Activated naive CD8-positive, alpha-beta T cell treated with anti-CD3 and anti-CD28 coated beads, Interleukin-2, amount 50 U/mL, for 24 hours (primary cell): ENCODE data around the gene PPL.
A peak's percentile ranks its signal among the peaks of the same experiment; 100 is the strongest.
"Not testable (repeated sequence)": the region's sequence is repeated elsewhere in the genome, so short reads cannot be mapped to it uniquely, and the experiment has no call there.

Experiments
- ATAC-seq: fragments of 150-1000 bp; cut with Tn5 transposase; one replicate; pipeline ENCODE4 v1.10.0; 2021
- DNase-seq: peaks from one replicate; pipeline ENCODE4 v3.0.0; 2021
- H3K27ac Mint-ChIP-seq: one replicate; pipeline ENCODE4 v1.8.0; 2021; ENCODE audit warnings: mild to moderate bottlenecking, mixed read lengths
- H3K27me3 Mint-ChIP-seq: one replicate; pipeline ENCODE4 v1.8.0; 2021; ENCODE audit warnings: mixed read lengths
- H3K36me3 Mint-ChIP-seq: one replicate; pipeline ENCODE4 v1.8.0; 2021; ENCODE audit warnings: low read depth, mixed read lengths
- H3K4me1 Mint-ChIP-seq: one replicate; pipeline ENCODE4 v1.8.0; 2021; ENCODE audit warnings: mixed read lengths
- H3K4me3 Mint-ChIP-seq: one replicate; pipeline ENCODE4 v1.8.0; 2021; ENCODE audit warnings: mild to moderate bottlenecking, moderate library complexity, mixed read lengths
- H3K9me3 Mint-ChIP-seq: one replicate; pipeline ENCODE4 v1.8.0; 2021; ENCODE audit warnings: mixed read lengths

The PPL gene

GRCh38 chr16:4966736-4967453, 29.9 kb upstream of the PPL start:
- ATAC-seq (no peak), DNase-seq (no peak)
- Mint-ChIP-seq H3K9me3 (no peaks in the 10 kb centered on the region), H3K4me1 (no peaks in the 10 kb centered on the region), H3K27ac (no peak overlapping the region), H3K36me3 (no peaks in the 10 kb centered on the region), H3K4me3 (no peak overlapping the region), H3K27me3 (peaks cover 9% of the 10 kb centered on the region)

GRCh38 chr16:4963527-4963926, 26.6 kb upstream of the PPL start:
- not testable (repeated sequence) for H3K4me3 Mint-ChIP-seq, ATAC-seq, H3K9me3 Mint-ChIP-seq, H3K36me3 Mint-ChIP-seq, H3K4me1 Mint-ChIP-seq, H3K27ac Mint-ChIP-seq, DNase-seq
- H3K27me3 Mint-ChIP-seq = peaks cover 18% of the 10 kb centered on the region

- no peak overlapping the region for H3K27ac Mint-ChIP-seq
- H3K9me3 Mint-ChIP-seq = no peaks in the 10 kb centered on the region
- peaks cover 21% of the 10 kb centered on the region for H3K27me3 Mint-ChIP-seq
- DNase-seq (no peak), ATAC-seq (no peak)
- H3K4me1 Mint-ChIP-seq = peaks cover 7% of the 10 kb centered on the region
- H3K4me3 Mint-ChIP-seq = no peak overlapping the region
- no peaks in the 10 kb centered on the region for H3K36me3 Mint-ChIP-seq
Measured at GRCh38 chr16:4962716-4963115, 25.8 kb upstream of the PPL start.

GRCh38 chr16:4960579-4960978, 23.6 kb upstream of the PPL start:
- peaks cover 11% of the 10 kb centered on the region for H3K4me1 Mint-ChIP-seq
- no peak overlapping the region for H3K27ac Mint-ChIP-seq
- H3K27me3 Mint-ChIP-seq = peaks cover 35% of the 10 kb centered on the region
- H3K4me3 Mint-ChIP-seq = no peak overlapping the region
- H3K9me3 Mint-ChIP-seq = no peaks in the 10 kb centered on the region
- ATAC-seq = no peak
- DNase-seq = no peak
- no peaks in the 10 kb centered on the region for H3K36me3 Mint-ChIP-seq

- no peak overlapping the region for H3K27ac Mint-ChIP-seq
Measured at GRCh38 chr16:4958510-4959438, 21.8 kb upstream of the PPL start.

GRCh38 chr16:4957720-4958509, 21.0 kb upstream of the PPL start, which contains the start of gene SEC14L5:
TSS of gene SEC14L5 (plus strand) at chr16:4958330. CDS start at chr16:4959324, 994 bp downstream.
- Mint-ChIP-seq H3K4me3 (peak within 1 kb of the TSS; percentile 78), H3K4me1 (peaks cover 11% of the 10 kb centered on the region), H3K27ac (no peak within 1 kb of the TSS), H3K27me3 (peaks cover 35% of the 10 kb centered on the region), H3K9me3 (no peaks in the 10 kb centered on the region), H3K36me3 (no peaks in the 10 kb centered on the region)
- DNase-seq (peak; percentile 91), ATAC-seq (peak; percentile 80)

More at GRCh38 chr16:4958510-4959438, 21.8 kb upstream of the PPL start:
- Mint-ChIP-seq H3K36me3 (no peaks in the 10 kb centered on the region), H3K4me1 (peaks cover 11% of the 10 kb centered on the region), H3K4me3 (peak overlapping the region; percentile 78), H3K9me3 (no peaks in the 10 kb centered on the region), H3K27me3 (peaks cover 35% of the 10 kb centered on the region)
- DNase-seq (no peak), ATAC-seq (no peak)

GRCh38 chr16:4957420-4957719, 20.4 kb upstream of the PPL start:
- Mint-ChIP-seq H3K27me3 (peaks cover 33% of the 10 kb centered on the region), H3K4me1 (peaks cover 11% of the 10 kb centered on the region), H3K36me3 (no peaks in the 10 kb centered on the region), H3K9me3 (no peaks in the 10 kb centered on the region), H3K4me3 (peak overlapping the region; percentile 78), H3K27ac (no peak overlapping the region)
- ATAC-seq (no peak), DNase-seq (no peak)

GRCh38 chr16:4954714-4955113, 17.8 kb upstream of the PPL start:
- no peak overlapping the region for H3K4me3 Mint-ChIP-seq
- no peak overlapping the region for H3K27ac Mint-ChIP-seq
- peaks cover 11% of the 10 kb centered on the region for H3K4me1 Mint-ChIP-seq
- H3K9me3 Mint-ChIP-seq = no peaks in the 10 kb centered on the region
- DNase-seq (no peak), ATAC-seq (no peak)
- no peaks in the 10 kb centered on the region for H3K36me3 Mint-ChIP-seq
- H3K27me3 Mint-ChIP-seq = peaks cover 31% of the 10 kb centered on the region

GRCh38 chr16:4951583-4951982, 14.6 kb upstream of the PPL start:
- DNase-seq, H3K27ac Mint-ChIP-seq, H3K4me1 Mint-ChIP-seq, H3K4me3 Mint-ChIP-seq, H3K9me3 Mint-ChIP-seq, ATAC-seq, H3K36me3 Mint-ChIP-seq: not testable (repeated sequence)
- H3K27me3 Mint-ChIP-seq = peaks cover 14% of the 10 kb centered on the region

GRCh38 chr16:4949986-4950385, 13.0 kb upstream of the PPL start:
- Mint-ChIP-seq H3K27ac (no peak overlapping the region), H3K4me3 (no peak overlapping the region), H3K4me1 (peaks cover 3% of the 10 kb centered on the region), H3K36me3 (no peaks in the 10 kb centered on the region), H3K9me3 (no peaks in the 10 kb centered on the region), H3K27me3 (peaks cover 11% of the 10 kb centered on the region)
- DNase-seq (no peak), ATAC-seq (no peak)

GRCh38 chr16:4948903-4949766, 12.2 kb upstream of the PPL start:
- Mint-ChIP-seq H3K9me3 (no peaks in the 10 kb centered on the region), H3K27me3 (peaks cover 13% of the 10 kb centered on the region), H3K36me3 (no peaks in the 10 kb centered on the region), H3K4me1 (peaks cover 3% of the 10 kb centered on the region), H3K4me3 (no peak overlapping the region), H3K27ac (no peak overlapping the region)
- ATAC-seq = no peak
- no peak for DNase-seq

- Mint-ChIP-seq H3K4me3 (no peak overlapping the region), H3K27me3 (peaks cover 13% of the 10 kb centered on the region), H3K9me3 (no peaks in the 10 kb centered on the region), H3K27ac (no peak overlapping the region), H3K4me1 (peaks cover 3% of the 10 kb centered on the region), H3K36me3 (no peaks in the 10 kb centered on the region)
- no peak for ATAC-seq
- DNase-seq = no peak
Measured at GRCh38 chr16:4947722-4948503, 11.0 kb upstream of the PPL start.

GRCh38 chr16:4946917-4947316, 10.0 kb upstream of the PPL start:
- no peak overlapping the region for H3K27ac Mint-ChIP-seq
- ATAC-seq (no peak), DNase-seq (no peak)
- no peaks in the 10 kb centered on the region for H3K36me3 Mint-ChIP-seq
- peaks cover 13% of the 10 kb centered on the region for H3K27me3 Mint-ChIP-seq
- peaks cover 3% of the 10 kb centered on the region for H3K4me1 Mint-ChIP-seq
- no peak overlapping the region for H3K4me3 Mint-ChIP-seq
- H3K9me3 Mint-ChIP-seq = no peaks in the 10 kb centered on the region
